ENCODE measurements around the gene PNRC2. TPM values are rescaled to one million over a fixed set of nuclear protein-coding genes. Genes with fewer than 3 reads are reported as not detected.
"Not testable (repeated sequence)": the region's sequence is repeated elsewhere in the genome, so short reads cannot be mapped to it uniquely, and the experiment has no call there.

Gene PNRC2
- total RNA-seq, 1 experiment from 2014 or later = 56.4 TPM

- DNase-seq (ENCODE audit: low spot score) = not testable (repeated sequence)
Measured at GRCh38 chr1:23987038-23987437, 27.4 kb downstream of the PNRC2 start.

GRCh38 chr1:23989263-23989662 is 29.6 kb downstream of the PNRC2 start:
- DNase-seq (ENCODE audit: low spot score) = no peak

DNA sequence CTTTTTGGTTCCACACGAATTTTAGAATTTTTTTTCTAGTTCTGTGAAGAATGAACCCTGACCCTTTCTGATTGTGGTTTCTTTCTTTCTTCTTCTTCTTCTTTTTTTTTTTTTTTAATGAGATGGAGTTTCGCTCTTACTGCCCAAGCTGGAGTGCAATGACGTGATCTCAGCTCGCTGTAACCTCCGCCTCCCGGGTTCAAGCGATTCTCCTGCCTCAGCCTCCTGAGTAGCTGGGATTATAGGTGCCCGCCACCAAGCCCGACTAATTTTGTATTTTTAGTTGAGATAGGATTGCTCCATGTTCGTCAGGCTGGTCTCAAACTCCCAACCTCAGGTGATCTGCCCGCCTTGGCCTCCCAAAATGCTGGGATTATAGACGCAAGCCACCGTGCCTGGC is 32.4 kb downstream of the PNRC2 start:
- DNase-seq (ENCODE audit: low spot score) = not testable (repeated sequence)

DNA sequence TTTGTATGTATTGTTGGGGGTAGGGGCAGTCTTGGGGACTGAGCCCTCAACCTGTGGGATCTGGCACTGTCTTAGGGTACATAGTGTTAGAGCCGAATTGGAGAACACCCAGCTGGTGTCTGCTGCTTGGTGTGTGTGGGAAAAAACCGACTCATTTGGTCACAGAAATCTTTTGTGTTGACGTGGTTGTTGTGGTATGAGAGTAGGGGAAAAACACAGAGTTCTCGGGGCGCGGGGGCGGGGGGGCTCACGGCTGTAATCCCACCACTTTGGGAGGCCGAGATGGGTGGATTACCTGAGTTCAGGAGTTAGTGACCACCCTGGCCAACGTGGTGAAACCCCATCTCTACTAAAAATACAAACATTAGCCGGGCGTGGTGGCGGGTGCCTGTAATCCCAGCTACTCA is 35.8 kb downstream of the PNRC2 start:
- DNase-seq (ENCODE audit: low spot score) = no peak

DNA sequence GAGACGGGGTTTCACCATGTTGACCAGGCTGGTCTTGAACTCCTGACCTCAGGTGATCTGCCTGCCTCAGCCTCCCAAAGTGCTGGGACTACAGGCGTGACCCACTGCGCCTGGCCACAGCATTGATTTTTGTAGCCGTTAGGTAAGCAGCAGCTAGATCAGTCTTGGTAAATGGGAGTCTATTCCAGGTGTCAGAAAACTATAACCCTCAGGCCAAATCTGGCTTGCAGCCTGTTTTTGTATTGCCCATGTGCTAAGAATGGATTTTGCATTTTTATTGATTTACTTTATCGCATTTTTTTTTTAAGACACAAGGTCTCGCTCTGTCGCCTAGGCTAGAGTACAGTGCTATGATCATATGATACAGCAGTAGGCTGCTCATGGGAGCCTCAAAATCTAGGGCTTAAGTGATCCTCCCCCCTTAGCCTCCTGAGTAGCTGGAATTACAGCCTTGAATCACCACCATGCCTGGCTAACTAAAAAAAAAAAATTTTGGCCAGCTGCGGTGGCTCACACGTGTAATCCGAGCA is 37.1 kb downstream of the PNRC2 start:
- no peak for DNase-seq (ENCODE audit: low spot score)

DNA sequence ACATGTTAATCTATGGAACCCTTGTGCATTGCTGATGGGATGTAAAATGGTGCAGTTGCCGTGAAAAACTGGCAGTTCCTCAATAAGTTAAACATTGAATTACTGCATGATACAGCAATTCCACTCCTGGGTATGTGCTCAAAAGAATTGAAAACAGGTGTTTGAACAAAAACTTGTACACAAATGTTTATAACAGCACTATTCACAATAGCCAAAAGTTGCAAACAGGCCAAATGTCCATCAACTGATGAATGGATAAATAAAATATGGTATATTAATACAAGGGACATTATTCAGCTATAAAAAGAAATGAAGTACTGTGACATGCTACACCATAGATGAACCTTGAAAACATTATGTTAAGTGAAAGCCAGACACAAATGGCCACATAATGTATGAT is 38.2 kb downstream of the PNRC2 start:
- DNase-seq (ENCODE audit: low spot score) = no peak

DNA sequence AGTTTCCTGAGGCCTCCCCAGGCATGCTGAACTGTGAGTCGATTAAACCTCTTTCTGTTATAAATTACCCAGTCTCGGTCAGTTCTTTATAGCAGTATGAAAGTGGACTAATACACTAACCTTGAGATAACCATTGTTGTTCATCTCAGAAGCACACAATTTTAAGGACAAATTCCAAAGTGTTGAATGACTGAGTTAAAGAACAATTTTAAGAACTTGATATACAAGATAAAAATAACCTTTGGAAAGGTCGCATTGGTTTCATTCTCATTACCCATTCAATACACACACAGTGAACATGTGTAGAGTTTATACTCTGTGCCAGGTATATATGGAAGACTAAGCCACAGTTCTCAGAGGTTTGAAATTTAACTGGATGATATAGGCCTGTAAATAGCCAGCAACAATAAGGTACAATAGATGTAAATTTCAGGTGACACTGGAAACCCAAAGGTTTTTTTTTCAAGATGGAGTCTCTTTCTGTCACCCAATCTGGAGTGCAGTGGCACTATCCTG is 39.6 kb downstream of the PNRC2 start:
- no peak for DNase-seq (ENCODE audit: low spot score)

- no peak for DNase-seq (ENCODE audit: low spot score)
Measured at GRCh38 chr1:24002695-24003094, 43.1 kb downstream of the PNRC2 start.

DNA sequence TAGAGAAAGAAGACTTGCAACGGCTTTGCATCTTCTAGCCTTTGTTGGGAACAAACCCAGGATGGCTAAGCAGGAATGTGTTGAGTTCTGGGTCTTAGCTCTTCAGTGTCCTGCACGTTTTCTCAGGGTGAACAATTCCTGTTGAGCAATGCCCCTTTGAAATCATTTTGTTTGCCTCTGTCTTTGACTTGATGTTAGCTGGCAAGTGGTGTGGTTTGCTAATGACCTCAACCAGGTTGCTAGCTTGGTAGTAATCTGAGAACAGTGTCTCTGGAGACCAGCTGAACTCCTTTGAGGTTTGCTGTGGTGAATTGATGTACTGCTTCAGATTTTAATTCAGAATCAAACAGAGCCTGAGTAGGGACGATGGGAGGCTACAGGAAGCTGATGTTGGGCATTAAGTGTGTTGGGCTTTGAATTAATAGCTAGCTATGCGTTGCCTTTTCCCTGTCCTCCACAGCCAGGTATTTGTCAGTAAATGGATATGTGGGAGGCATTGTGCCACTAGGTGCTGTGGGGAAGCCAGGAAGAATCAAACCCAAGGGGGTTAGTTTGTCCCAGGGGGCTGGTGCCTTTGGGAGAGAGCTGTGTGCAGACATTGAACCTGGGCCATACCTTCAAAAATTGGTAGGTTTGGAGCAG is 43.8 kb downstream of the PNRC2 start:
- DNase-seq (ENCODE audit: low spot score) = no peak

GRCh38 chr1:24004132-24004531 is 44.5 kb downstream of the PNRC2 start:
- no peak for DNase-seq (ENCODE audit: low spot score)

- no peak for DNase-seq (ENCODE audit: low spot score)
Measured at GRCh38 chr1:24005163-24005562, 45.5 kb downstream of the PNRC2 start.

GRCh38 chr1:24007079-24007478 is 47.5 kb downstream of the PNRC2 start:
- no peak for DNase-seq (ENCODE audit: low spot score)

- DNase-seq (ENCODE audit: low spot score) = not testable (repeated sequence)
Measured at GRCh38 chr1:24008574-24009184, 49.1 kb downstream of the PNRC2 start.

DNA sequence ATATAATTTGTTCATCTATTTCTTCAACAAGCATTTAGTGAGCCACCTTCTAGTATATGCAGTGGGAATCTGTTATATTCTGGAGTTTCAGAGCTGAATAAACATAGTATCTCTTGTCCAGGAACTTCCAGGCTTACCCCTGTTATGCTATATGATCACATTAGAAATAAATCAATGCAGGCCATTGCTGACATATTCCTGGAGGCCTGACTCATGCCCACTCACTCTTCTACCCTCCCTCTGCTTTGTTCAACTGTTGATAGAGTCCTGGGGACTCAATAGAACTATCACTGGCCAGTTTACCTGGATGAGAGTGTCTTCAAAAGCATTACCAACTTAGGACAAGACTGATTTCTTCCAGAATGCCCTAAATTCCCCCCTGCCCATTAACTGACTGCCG is 49.8 kb downstream of the PNRC2 start:
- peak; percentile 82 for DNase-seq (ENCODE audit: low spot score)

DNA sequence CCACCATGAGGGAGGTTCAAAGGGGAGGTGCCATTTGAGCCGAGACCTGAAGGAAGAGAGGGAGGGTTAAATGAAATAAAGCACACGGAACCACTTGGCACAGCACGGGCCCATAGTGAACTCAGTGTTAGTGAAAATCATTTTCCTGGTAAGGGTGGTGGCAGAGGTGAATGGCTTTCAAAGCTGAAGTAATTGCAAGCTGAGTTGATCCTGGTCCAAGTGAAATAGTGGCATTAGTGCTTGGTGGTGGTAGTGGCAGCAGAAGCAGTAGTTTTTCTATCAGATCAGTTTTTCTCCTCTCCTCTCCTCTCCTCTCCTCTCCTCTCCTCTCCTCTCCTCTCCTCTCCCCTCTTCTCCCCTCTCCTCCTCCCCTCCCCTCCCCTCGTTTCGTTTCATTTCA is 51.0 kb downstream of the PNRC2 start:
- no peak for DNase-seq (ENCODE audit: low spot score)

GRCh38 chr1:24012878-24013277 is 53.2 kb downstream of the PNRC2 start:
- not testable (repeated sequence) for DNase-seq (ENCODE audit: low spot score)

Small RNAs within 50 kb of the gene (small RNA-seq; reads per million reads assigned to genes)
- gene MIR378F = not detected

Other genes with a start within 250 kb of the PNRC2 start
- 32.9 and 36.8 TPM in 2 replicates for gene ELOA, start 216.4 kb upstream of the PNRC2 start, total RNA-seq (2014; rRNA removed; shearing (Covaris generic))
- 103 TPM in 2 replicates for gene PITHD1, start 181.4 kb upstream of the PNRC2 start, total RNA-seq (2014; rRNA removed; shearing (Covaris generic))
- gene LYPLA2, start 168.7 kb upstream of the PNRC2 start, total RNA-seq (2014; rRNA removed; shearing (Covaris generic)) = 299 and 311 TPM in 2 replicates
- 252 and 273 TPM in 2 replicates for gene GALE, start 159.1 kb upstream of the PNRC2 start, total RNA-seq (2014; rRNA removed; shearing (Covaris generic))
- gene HMGCL, start 134.4 kb upstream of the PNRC2 start, total RNA-seq (2014; rRNA removed; shearing (Covaris generic)) = 37.4 and 38.2 TPM in 2 replicates
- gene FUCA1, start 91.5 kb upstream of the PNRC2 start, total RNA-seq (2014; rRNA removed; shearing (Covaris generic)) = 39.2 and 42.7 TPM in 2 replicates
- not detected in 2 replicates for gene CNR2, start 46.5 kb upstream of the PNRC2 start, total RNA-seq (2014; rRNA removed; shearing (Covaris generic))
- 140 and 147 TPM in 2 replicates for gene SRSF10, start 20.5 kb downstream of the PNRC2 start, total RNA-seq (2014; rRNA removed; shearing (Covaris generic))
- gene MYOM3, start 152.3 kb downstream of the PNRC2 start, total RNA-seq (2014; rRNA removed; shearing (Covaris generic)) = 19.8 and 20.7 TPM in 2 replicates
- gene IL22RA1, start 183.3 kb downstream of the PNRC2 start, total RNA-seq (2014; rRNA removed; shearing (Covaris generic)) = 21.7 and 32.8 TPM in 2 replicates
- 3.3 and 3.5 TPM in 2 replicates for gene IFNLR1, start 227.5 kb downstream of the PNRC2 start, total RNA-seq (2014; rRNA removed; shearing (Covaris generic))

Measured in HT-29 (cell line).